OCI-M2 (cell line): ENCODE measurements around the gene CC2D2B.
A peak's percentile ranks its signal among the peaks of the same experiment; 100 is the strongest.
"Not testable (repeated sequence)": the region's sequence is repeated elsewhere in the genome, so short reads cannot be mapped to it uniquely, and the experiment has no call there.

ENCODE experiments used
- DNase-seq: peaks from one replicate; lab custom pipeline; 2025; ENCODE audit not compliant: unreplicated experiment; lab: John Stamatoyannopoulos, UW

The CC2D2B gene

DNA sequence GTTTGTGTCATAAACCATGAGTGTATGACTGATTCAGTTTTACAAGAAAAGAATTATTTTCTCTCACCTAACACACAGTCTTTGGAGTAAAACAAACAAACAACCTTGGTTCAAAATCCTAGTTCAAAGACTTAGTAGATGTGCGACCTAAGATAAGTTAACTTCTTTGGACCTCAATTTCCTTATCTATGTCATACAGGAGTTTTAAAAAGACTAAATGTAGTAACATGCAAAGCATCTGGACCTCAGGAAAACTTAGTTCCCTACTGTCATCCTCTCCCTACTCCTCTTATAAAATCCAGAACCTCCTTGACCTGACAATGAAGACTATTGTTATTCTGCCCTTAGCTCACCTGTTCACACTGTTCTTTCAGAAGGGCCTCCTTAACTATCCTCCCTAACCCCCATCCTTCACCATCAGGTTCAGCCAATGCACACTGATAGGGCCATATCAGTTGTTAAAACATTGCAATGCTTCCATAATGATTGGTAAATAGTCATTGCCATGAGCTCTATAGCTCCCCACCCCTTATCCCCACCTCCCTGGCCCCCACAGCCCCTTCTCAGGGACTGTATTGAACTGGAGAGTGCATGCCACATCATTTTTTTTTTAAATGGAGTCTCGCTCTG is 106.8 kb downstream of the CC2D2B start:
- DNase-seq, result no peak

DNA sequence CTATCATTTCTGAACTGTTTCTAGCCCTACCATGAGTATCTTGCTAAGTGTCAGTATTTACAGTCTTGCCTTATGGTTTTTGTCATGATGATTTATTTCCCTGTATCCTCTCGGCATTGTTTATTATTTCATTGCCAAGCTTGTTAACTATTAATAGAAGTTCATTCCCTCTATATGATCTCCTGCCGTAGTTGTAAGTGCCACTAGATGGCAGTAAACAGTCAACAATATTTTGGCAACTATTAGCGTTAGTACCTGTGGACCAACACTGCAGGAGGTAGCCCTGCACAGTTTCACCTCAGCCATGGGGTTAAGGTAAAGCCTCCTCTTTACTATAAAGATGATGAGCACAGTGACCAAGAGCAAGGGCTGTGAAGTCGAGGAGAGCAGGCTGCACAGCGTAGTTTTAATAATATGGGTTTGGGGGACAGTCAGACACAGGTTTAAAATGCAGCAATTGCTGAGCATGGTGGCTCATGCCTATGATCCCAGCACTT is 109.5 kb downstream of the CC2D2B start:
- peak; percentile 27 for DNase-seq

DNA sequence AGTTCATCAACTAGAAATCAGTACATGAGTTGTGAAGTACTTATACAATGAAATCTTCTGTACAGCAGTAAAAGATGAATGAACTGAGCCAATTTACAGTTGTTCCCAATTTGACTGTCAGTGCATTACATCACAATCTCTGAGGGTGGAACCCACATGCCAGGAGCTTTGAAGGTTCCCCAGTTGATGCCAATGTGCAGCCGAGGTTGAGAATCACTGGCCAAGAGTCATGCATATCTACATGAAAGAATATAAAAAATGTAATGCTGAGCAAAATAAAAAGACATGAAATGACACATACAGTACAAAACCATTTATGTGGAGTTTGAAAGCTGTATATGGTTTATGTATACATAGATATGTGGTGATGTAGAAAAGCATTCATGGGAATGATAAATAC is 113.6 kb downstream of the CC2D2B start:
- no peak for DNase-seq

DNA sequence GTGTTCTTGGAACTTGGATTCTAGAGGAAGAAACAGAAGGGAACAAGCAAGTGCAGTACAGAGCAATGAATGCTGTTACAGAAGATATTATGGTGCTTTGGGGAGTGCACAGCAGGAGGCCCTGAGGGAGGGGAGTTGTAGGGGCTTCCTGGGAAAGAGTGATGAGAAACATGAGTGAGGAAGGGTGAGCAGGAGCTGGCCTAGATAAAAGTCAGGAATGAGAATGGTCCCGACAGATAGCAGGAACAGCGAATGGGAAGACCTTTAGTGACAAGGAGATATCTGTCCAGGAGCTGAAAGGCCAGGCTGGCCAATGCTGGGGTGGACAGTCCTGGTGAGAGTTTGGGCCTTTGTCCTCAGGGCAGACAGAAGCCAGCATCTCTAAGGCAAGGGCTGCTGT is 115.0 kb downstream of the CC2D2B start:
- peak; percentile 46 for DNase-seq

DNA sequence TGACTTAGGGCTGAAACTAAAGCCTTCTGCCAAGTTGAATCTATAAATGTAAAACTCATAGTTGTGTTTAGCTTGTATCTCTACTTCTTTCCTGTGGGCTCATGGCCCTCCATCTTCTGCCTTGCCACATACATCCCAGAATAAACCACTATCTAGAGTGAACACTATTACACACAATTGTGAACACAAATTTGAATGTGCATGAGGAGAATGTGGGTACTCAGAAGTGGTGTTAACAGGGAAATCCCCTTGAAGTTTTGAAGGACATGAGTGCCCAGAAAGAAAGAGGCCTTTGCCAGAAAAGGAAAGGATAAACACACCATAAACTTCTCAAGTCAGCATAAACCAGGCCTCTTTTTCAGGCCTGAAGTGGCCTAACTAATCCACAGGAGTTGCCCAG is 115.4 kb downstream of the CC2D2B start:
- no peak for DNase-seq

DNA sequence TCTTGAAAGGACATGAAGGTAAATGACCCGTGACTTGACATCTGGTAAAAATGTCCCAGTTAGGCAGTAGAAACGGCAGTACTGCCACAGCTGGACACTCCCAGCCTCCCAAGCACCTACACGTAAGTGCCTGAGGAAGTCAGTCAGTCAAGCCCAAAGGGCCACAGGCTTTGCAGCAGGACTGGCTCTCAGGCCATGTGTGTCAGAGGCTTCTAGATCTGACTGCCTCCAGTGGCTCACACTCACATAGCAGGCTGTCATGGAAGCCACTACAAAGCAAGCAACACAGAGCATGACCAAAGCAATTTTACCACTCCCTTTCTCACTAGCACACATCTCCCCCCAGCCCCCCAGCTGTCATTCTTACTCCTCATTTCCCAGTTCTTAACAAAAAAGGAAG is 117.8 kb downstream of the CC2D2B start:
- DNase-seq, result no peak

DNA sequence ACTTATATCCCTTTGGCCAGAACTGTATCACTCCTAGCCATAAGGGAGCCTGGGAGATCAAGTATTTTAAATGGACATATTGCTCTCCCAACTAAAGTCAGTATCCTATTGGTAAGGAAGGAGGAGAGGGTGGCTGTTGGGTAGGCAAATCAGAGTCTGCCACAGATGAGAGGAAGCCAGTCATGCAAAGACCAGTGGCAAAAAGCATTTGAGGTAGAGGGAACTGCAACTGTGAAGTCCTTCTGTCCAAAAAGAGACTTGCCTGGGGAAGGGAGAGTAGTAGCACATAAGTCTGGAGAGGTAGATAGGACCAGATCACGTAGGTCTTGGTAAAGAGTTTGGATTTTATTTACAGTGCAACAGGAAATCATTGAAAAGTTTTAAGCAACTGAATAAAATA is 126.8 kb downstream of the CC2D2B start:
- DNase-seq, result no peak

DNA sequence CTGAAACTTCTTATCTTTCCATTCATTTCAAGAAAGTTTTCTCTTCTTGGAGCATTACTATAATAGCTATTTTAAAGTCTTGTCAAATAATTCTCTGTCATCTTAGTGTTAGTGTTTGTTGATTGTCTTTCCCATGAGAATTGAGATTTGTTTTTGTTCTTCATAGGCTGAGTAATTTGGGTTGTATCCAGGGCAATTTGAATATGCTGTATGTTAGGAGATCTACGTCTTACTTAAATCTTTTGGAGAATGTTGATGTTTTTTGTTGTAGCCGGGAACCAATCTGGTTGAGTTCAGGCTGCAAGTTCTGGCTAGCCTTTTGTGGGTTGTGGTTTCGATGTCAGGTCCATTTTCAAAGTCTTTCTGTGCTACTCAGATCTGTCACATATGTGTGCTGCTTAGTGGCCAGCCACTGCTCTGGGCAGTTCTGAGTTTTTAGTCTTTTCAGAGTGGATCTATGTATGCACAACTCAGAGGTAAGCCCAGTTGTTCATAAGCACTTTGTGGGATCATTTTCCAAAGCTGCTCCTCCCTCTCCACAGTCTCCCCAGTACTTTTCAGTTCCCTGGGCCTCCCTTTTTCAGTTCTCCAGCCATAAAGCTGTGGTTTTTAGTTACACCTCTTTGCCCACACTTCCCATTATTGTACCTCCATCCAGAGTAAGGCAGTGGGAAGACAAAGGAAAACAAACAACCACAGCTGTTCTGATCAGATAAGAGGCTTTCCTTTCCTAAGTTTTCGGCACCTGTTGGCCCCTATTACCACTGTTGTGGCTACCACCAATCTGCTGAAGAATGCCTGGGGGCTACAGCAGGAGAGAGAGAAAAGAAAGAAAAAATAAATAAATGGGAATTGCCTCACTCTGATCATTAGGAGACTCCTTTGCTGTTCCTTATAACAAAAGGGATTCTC is 131.0 kb downstream of the CC2D2B start:
- DNase-seq, result no peak

DNA sequence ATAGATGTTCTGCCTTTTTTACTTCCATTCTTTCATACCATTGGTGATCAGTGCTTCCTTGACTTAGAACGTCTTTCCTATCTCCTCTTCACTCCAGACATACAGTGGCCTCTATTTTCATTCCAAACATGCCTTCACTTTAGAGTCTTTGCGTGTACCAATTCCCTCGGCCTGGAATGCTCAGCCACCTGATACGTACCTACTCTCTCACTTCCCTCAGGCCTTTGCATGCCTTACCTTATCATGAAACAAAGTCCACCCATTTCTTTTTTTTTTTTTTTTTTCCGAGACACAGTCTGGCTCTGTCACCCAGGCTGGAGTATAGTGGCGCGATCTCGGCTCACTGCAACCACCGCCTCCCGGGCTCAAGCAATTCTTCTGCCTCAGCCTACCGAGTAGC is 133.4 kb downstream of the CC2D2B start:
- DNase-seq, result no peak

DNA sequence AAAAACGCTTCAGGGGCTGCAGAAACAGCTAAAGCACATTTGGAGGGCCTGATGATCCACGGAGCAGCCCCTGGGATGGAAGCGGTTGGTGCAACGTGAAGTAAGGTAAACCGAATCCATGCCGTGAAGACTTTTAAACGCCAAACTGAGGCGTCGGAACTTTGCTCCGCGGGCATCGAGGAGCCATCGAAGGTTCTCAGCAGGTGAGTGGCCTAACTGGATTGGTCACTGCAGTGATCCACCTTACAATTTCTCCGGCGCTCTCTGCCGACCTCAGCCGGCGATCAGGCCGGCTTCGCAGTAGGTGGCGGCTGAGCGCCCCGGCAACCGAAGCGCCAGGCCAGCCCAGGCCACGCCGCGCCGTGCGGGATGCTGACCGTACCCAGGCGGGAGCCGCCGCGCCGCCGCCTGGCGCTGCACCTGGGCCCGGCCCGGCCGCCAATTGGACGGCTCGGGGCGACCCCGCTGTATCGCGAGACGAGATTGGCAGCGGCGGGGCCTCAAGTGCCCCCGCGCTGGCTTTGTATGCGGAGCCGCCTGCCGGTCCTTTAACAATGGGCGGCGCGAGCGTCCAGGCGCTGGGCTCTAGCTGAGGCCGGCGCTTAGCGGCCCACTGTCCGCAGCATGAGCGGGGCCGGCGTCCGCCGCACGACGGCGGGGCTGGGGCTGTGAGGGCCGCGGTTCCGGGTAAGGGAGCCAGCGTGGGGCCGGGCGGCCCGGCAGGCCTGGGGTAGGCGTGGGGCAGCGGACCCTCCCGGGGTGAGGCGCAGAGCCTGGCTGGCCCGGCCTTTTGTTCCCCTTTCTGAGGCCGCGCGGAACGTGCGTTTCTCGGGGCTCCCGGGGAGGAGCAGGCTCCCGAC is 135.5 kb downstream of the CC2D2B start, which contains the start of gene CCNJ:
Gene CCNJ, plus strand, starts transcription at position 551 of the 860 bp plus-strand sequence. CDS start 811 bp downstream, outside the sequence.
- peak; percentile 29 for DNase-seq

DNA sequence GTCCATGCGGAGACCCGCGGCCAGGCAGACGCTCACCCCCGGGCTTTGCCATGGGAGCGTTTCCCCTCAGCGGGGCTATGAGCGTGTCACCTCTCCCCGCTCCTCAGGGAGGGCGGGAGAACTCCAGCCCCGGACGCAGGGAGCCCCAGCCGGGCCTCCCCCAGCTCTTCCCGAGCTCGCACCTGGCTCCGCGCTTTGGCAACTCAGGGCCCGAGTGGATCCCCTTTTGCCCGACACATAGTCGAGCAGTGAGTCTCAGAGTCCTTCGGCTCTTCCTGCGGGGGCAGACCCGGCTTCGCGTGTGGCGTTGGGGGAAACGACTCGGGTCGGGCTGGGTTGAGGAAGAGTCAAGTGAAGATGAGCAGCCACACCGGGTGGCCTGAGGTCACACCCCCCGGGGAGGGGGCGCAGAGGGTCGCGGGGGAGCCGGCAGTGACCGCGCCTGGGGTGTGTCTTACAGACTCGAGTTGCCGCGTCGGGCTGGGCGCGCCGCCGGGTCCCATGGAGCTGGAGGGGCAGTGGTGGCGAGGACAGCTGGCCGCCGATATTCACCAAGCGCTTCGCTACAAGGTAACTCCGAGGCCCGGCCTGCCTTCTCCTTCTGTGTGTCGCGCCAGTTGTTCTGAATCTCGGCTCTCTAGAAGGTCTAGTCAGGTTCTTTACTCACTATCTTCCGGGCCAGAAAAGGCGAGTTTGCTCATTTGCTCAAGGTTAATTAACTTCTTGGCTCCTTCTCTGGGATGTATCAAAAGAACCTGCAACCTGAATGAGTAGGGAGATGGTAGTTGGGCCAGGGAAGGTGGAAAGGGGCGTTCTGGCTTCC is 136.3 kb downstream of the CC2D2B start:
- peak; percentile 33 for DNase-seq

DNA sequence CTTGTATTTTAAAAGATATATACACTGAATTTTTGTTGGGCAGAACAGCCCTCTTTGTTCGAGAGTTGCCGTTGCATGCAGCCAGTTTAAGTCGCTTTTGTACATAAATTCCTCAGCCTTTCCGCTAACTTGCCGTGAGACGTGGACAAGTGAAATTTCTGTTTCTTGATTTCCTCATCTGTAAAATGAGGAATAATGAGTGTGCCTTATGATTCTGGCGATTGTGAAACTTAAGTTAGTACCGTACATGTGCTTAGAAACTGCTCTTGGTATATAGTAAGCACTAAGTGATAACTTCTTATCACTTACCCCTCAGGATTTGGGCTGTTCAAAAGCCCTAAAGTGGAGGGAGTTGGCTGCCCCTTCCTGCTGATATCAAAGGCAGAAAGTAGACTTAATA is 137.0 kb downstream of the CC2D2B start:
- no peak for DNase-seq

DNA sequence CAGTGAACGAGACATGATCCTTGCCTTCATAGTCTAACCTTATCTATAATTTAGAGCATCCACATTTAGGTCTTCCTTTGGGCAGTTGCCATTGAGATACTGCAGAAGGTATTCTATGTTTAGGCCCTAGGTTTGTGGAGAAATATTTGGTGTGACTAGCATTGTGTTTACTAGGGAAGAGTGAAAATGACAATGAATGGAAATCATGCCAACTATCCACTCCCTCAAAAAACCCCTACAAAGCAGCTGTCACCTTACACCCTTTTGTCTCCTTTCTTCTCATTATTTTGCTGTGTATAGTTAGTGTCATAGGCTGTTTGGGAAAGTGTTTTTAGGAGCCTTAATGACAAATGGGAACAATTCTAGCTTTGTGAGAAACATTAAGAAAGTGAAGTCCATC is 138.8 kb downstream of the CC2D2B start:
- no peak for DNase-seq

DNA sequence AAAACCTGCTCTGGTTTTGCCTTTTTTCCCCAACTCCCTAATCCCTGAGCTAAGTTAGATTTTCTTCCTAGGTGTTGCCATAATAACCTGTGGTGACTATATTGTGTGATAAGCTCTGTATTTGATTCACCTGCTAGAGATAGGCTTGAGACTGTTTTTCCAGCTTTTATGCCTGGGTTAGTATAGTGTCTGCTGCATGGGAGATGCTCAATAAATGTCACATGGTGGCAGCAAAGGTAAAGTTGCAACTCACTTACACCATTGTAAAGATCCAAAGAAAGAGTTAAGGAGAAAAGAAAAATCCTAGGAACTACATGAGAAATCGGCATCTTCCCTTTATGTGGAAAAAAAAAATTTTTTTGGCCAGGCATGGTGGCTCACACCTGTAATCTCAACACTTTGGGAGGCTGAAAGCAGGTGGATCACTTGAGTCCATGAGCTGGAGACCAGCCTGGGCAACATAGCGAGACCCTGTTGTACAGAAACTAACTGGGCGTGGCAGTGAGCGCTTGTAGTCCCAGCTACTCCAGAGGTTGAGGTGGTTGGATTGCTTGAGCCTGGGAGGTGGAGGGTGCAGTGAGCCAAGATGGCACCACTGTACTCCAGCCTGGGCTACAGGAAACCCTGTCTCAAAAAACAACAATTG is 139.4 kb downstream of the CC2D2B start:
- no peak for DNase-seq

DNA sequence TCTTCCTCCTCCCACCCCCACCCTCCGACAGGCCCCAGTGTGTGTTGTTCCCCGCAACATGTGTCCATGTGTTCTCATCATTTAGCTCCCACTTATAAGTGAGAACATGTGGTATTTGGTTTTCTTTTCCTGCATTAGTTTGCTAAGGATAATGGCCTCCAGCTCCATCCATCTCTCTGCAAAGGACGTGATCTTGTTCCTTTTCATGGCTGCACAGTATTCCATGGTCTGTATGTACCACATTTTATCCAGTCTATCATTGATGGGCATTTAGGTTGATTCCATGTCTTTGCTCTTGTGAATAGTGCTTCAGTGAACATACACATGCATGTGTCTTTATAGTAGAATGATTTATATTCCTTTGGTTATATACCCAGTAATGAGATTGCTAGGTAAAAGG is 140.2 kb downstream of the CC2D2B start:
- not testable (repeated sequence) for DNase-seq

DNA sequence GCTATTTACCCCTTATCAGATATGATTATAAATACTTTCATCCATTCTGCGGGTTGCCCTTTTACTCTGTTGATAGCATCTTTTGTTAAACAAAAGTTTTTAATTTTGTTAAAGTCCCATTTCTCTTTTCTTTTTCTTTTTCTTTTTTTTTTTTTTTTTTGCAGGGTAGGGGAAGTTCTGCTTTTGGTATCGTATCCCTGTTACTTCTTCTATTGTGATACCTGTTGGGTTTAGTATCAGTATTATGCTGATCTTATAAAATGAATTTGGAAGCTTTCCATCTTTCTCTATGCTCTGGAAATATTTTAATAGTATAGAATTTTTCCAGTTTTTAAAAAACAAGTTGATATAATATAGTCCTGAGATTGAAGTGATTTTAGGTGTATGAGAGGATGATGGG is 141.6 kb downstream of the CC2D2B start:
- no peak for DNase-seq

DNA sequence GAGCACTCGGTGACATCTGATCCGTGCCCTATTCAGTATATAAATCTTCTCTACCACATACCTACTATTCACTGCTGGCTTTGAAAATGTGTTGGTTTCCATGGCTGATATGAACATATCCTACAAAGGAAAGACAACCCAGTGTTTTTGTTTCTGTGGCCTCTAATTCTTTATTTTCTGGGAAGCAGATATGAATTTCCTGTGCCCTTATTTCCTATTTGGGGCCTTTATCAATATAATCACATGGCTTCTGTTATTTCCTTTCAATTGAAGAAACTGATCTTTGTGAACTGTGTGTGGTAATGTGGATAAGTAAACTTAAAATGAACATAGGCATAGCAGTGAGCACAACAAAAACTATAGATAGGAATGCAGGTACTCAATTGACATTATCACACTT is 146.2 kb downstream of the CC2D2B start:
- no peak for DNase-seq

DNA sequence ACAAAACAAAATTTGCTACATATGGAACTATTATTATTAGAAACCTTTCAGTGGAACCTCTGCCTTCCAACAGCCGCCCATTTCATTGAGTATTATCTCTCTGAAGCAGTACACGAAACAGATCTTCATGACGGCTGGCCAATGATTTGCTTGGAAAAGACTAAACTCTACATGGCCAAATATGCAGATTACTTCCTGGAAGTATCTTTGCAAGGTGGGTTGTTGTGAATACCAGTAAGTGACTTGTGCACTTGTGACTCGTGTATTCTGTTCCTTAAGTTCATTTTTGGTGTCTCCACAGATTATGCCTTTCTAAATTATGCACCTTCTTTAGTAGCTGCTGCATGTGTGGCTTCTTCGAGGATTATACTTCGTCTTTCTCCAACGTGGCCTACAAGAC is 149.0 kb downstream of the CC2D2B start:
- DNase-seq, result no peak

DNA sequence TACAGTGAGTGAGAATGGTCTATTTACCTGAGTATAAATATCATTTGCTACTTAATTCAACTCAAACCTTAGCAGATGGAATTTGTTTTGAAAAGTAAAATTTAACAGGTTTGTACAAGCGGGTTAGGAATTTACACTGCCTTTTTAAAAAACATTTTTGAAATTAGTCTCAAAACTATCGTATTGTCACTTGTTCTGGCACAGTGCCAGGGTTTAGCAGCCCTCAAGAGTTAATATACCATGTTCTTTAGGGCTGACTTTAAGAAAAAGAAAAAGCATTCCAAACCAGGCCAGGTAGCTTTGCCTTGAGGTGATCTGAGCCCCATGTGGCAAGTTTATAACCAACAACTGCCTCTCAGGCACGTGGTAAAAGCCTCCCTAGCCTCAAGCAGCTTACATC is 153.5 kb downstream of the CC2D2B start:
- DNase-seq, result no peak

DNA sequence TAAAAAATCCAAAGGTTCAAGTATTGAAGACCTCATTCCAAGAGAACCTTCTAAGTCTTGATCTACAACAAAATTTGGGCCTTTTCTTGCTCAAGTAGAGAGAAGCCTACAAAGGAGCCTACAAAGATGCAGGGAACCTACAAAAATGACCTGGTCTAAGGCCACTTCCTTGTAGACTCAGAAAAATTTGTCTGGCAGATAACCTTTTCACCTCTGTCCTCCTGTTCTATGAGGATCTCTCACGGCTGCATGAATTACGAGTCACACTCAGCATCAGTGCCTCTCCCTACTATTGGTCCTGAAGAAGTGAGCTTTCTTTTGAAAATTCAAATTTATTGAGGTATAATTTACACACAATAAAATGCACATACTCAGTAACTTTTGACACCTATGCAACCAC is 164.9 kb downstream of the CC2D2B start:
- no peak for DNase-seq
